GM19193 (cell line): ENCODE results near the gene XRCC4.

Experiments
- POLR2A ChIP-seq: IDR thresholded peaks from 4 replicates; pipeline ENCODE4 v1.6.1; 2011; ENCODE audit not compliant: insufficient read depth, insufficient read length; ENCODE audit errors: extremely low read depth

Gene XRCC4

DNA sequence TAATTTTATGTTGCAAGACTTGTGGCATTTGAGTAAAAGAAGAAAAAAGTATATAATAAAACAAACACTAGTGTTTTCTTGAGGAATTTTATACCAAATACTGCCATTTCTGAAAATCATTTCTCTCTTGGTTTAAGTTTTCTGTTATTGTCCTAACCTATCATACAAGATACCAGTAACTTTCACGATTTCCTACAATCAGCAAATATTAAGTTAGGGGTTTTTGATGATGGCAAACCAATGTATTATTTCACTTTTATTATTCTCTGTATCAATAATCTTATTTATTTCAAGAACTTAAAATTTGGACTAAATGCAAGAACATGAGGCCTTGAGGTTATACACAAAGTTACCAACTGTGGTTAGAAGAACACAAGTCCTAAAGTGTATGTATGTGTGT is 285.2 kb downstream of the XRCC4 start:
- no peak for TF ChIP-seq POLR2A

DNA sequence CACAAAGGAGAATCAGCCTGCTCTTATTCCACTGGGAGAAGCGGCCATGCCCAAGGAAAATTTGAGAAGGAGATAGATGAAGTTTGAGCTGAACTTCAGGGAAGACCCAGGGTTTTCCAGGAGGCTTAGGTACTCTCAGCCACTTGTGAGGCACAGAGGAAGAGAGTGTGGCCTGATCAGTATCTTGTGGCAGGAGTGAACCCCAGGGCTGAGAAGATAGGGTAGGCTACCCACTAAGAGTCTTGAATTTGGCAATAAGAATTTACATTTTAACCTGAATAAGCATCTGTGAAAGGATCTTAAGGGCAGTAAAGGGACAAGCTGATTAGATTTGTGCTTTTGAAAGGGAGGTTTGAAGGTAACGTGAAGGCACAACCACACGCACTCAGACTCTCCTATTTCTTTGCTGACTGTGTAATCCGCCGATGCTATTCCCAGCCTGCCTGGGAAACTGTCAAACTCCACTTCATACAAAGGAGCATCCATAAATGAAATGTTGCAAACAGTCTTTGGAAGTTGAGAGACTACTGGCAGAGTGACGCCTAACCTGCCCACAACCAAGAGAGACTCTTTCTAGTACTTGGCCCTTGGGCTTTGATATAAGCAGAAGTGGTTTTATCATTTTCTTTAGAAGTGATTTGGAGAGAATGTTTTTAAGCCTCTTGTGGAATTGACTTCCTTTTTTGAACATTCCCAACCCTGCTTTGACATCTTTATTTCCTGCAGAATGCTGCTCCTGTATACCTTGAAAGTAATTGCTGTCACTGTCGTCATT is 286.0 kb downstream of the XRCC4 start:
- TF ChIP-seq POLR2A: no peak

DNA sequence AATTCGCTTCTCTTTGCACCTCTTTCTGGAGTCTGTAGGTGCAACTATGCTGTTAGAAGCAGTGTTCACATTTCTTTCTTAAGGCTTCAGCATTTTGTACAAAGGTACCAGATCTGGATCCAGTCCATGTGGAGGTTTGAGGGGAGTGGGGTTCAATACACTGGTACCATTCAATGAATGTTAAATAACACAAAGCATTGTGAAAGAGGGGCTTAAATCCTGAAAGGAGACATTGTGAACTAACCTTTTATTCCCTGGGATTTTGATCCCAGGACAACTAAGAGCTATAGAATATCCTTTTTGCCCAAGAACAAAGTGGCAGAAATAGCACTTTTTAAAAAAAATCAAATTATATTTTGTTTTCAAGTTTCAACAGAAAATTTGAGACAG is 286.5 kb downstream of the XRCC4 start:
- TF ChIP-seq POLR2A: no peak

DNA sequence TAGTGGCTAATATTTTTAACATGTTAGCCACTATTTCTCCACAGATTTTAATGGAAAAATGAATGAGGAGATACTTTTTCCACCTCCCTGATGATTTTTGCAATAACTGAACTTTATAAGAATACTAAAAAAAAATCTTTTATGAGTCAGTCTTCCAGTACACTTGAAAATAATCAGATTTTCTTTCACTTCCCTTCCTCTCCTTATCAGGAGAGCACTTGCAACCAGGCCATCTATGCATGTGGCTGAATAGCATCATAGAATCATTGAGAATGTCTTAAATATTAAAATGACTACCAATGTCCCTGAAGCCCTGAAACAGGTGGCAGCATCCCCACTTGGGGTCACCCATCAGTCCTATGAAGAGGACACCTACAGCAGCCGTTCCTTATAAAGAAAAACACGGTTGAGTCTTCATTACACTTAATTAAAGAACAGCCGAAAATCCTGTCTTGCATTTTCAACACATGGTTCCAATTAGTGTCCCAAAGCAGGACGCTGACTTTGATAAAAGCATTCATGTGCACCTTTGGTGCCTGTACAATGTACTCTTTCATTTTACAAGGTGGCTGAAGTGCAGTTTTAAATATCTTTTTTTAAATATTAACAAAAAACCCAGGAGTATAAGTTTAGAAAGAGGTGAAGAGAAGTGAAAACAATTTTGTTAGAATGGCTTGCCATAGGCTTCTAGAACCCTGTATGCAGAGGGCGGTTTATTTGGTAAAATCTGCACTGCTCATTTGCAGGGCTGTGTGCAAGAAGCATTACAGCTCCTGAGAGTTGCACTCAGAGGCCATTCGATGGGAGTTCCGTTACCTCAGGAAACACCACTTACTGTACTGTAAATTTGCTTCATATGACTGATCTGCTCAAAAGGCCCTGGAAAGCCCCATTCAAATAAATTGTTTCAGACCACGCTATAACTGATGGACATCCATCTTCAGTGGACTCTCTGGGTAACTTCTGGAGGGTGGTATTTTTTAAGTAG is 287.3 kb downstream of the XRCC4 start:
- no peak for TF ChIP-seq POLR2A

DNA sequence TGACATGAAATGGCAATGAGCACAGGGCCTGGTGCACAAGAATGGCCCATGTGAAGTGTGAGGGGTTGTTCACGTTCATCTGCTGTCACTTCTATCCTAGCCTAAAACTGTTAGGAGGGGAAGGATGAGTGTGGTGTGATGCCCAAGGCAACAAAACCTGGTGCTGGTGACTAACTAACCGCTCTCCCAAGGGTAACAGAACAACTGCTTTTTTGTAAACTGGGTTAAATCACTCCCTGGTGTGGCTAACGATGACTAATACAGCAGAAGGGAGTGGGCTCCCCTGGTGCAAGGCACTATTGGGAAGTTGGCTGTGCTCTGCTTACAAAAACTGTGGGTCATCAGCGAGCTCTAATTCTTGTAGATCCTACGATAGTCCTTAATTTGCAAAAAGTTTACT is 291.0 kb downstream of the XRCC4 start:
- TF ChIP-seq POLR2A: no peak

DNA sequence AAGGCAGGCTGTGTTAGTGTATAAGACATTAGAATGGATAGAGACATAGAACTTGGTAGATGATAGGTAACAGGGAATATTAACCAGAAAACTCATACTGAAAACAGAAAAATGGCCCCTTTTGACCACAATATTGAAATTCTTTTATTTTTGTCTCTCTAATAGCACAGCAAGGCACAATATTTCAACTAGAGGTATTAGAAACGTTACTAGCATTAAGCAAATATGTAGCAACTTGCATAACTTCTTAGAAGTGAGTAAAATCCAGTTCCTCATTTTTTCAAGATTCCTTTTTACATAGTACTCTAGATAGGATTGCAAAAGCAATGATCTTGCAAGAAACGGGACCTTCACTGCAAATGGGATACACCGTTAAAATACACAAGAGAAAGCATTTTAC is 291.5 kb downstream of the XRCC4 start:
- TF ChIP-seq POLR2A: no peak

DNA sequence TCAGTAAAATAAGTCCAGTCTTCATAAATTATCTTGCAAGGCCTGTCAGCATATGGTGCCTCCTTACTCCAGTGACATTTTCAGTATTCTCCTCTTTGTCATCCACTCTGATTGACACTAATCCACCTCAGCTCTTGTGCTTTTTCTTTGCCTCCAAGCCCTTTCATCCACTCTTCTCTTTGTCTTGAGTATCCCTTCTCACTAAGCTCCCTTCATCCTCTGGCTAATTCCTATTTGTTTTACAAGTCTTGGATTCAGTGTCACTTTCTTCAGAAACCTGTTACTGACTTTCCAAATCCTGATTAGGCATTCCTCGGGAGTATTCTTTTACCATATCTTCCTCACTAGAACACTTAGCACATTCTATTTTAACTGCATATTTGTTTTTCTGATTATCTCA is 293.6 kb downstream of the XRCC4 start:
- no peak for TF ChIP-seq POLR2A

DNA sequence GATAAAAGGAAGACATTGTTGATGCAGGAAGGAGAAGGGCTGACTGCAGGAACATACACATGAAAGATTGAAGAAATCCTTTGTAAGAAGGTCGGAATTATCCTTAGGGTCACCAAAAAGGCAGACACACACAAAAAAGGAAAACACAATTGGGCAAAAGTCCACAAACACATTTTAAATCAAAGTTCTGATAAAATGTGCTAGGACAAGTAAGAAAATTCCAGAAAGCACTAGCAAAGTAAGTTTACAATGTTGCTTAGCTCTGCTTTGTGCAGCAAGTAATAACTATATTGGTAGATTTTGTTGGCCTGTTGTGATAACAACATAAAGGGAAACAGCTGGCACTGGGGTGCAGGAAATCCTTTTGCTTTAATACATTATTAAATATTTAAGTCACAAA is 294.4 kb downstream of the XRCC4 start:
- no peak for TF ChIP-seq POLR2A

DNA sequence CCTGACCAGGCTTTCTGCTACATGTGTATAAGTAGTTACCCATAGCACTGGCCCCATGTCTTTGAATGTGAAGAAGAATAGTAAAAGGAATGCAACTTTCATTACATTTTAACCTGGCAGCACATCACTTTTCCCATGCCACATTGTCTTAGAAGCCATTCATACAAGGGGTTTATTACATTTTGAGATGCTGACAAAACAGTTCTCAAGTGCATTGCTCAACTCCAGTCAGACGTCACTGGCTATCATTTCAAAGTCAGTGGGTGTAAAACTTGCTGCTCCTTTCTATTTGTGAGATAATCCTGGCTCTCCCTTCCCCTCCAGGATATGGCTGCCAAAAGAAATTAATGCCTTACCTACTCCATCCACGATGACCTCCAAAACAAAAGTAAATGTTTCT is 297.2 kb downstream of the XRCC4 start:
- no peak for TF ChIP-seq POLR2A

DNA sequence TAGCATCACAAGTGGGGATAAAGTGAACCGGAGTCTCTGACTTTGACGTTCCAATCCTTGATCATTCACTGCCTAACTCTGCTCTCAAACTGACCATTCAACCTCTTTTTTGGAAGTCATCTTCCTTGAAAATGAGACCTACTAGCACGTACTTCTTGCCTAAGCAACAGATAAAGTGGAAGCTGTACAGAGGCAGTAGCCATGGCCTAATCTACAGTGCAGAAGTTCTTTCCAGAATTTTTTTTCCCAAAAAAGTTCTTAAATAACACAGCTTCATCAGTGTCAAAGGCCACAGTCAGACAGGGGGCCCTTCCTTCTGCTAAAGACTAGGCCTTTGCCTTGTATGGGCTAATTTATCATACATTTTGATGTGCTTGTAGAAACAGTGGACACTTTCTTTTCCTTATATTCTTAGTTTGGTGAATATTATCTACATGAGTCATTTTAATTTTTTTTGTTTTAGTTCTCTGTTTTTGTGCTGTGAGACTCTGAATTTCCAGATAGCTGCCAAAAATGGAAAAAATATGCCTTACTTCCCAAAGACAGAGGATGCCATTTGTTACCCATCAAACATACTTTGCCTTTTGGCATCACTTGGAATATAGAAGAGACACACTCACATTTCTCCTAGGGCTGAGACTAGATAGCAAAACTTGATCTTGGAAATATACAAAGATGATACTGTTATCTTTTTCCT is 297.9 kb downstream of the XRCC4 start:
- TF ChIP-seq POLR2A: no peak

DNA sequence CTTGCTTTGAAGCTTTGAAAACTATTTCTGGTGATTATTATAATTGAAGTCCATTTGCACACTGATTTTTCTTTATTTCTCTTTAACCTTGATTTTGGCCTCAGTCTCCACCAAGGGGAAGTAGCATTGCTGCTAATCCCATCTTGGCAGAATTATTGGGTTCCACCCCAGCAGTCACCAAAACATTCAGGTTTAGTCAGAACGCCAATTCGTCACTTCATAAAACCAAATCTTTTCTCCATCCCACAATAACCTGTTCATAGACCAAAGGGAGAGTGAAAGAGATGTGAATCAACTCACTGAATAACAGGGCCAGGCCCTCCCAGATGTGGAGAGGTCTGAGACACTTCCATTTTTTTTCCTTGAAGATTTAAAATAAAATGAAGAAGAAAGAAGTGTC is 299.1 kb downstream of the XRCC4 start:
- no peak for TF ChIP-seq POLR2A

DNA sequence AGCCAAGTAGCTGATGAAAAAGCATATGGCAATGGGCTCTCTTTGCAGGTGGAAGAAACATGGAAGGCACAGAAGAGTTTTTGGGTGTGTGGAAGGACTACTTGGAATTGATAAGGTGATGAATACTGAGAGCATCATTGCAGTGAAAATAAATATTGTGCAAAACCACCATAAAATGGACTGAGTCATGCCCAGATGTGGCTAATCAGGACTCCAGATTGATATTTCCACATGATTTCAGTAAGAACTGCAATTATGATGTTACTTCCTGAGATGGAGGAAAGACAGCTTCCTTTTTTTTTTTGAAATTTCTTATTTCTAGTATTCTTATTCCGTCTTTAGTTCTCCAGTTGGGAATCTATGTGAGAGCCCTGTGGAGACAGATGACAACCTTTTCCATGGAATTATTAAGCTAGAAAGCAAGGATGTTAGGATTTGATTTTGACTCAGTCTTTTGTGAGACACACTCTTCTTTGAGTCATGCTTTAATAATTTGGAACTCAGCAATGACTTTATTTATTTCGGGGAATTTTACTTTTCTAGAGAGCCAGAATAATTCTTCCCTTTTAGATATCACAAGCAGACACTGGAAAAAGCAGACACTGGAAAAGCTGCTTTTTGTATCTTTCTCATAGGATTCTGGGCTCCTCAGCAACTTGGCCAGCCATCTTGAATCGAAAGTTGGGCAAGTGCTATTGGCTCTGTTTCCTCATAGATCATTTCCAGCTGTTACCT is 300.0 kb downstream of the XRCC4 start:
- TF ChIP-seq POLR2A: no peak

DNA sequence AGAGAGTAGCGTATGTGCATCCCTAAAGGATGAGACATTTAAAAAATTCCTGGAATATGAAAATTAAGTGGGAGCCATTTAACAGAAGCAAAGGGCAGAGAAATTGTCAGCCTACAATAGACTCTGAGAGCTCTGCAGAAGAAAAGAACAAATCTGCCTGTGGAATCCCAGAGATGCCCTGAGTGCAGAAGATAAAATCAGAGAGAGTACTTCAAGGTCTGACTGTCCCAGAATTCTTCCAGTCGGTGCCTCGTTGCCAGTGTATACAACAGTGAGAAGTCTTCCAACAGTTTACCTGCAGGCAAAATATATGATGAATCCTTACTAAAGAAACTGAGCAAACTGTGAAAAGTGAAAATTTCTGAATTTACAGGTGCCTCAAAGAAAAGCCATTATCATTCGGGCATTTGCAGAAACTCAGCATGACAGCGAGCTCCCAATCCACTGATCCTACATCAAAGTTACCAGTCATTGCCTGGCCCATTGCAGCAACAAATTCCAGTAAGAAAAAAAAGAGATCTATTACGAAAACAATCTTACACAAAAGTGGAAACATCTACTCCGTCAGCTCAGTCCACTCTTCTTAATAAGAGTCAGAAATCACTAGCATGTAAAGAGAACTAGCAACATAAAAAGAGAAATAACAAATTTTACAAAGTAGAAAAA is 301.4 kb downstream of the XRCC4 start:
- TF ChIP-seq POLR2A: no peak

DNA sequence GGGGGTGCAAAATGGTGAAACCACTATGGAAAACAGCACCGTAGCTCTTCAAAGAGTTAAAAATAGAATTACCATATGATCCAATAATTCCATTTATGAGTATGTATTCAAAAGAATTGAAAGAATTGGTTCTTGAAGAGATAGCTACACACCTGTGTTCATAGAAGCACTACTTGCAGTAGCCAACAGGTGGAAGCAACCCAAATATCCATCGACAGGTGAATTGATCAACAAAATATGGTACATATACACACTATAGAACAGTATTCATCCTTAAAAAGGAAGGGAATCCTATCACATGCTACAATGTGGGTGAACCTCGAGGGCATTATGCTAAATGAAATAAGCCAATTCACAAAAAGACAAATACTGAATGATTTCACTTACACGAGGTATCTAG is 308.5 kb downstream of the XRCC4 start:
- TF ChIP-seq POLR2A: no peak
